Measurements from ENCODE around the gene TBX15.

DNA sequence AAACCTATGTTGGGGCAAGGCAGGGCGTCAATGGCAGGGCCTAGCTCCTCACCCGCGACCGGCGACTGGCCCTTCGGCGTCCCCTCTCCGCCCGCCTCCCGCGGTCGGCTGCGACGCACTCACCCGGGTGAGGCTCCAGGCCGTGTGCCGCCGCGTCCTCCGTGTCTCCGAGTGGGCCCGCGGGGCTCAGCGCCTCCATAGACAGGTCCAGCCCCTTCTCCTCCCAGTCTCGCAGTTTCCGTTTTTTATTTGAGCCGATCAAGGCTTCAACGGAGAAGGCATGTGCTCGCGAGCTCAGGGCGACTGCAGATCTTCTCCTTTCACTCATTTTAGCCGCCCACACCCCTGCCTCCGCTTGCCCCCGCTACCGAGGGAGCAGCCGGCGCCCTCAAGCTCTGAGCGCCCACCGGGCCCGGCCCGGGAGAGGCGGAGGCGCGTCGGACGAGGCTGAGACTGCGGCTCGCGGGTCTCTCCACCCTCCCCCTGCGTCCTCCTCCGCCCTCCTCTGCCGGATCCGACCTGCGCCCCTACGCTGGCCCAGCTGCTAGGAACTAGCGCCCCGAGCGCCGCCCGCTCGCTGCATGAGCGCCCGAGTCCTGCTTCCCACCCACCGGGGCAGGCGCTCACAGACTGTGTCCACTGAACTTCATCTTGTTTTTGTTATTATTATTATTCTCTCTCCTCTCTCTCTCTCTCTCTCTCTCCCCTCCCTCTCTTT lies 516 bp downstream of the TBX15 start:
- TF ChIP-seq CTCF (IDR thresholded peaks at IDR 0.05) = no peak
- TF ChIP-seq POLR2AphosphoS5 (IDR thresholded peaks at IDR 0.05) = no peak

Data from suprapubic skin (tissue), 3 donors.